WERI-Rb-1 (cell line): ENCODE results near the gene ADAMTS12.

Experiments
- DNase-seq: peaks from one replicate; pipeline ENCODE4 v3.0.0-alpha.2; 2020
- H3K27ac ChIP-seq: fragments of 250-450 bp; sonication (Bioruptor Pico); 2 replicates; pipeline ENCODE4 v1.5.1; 2020; ENCODE audit warnings: mild to moderate bottlenecking, moderate library complexity
- H3K27me3 ChIP-seq: fragments of 250-450 bp; sonication (Bioruptor Pico); 2 replicates; pipeline ENCODE4 v1.5.1; 2021; ENCODE audit warnings: mild to moderate bottlenecking, low read depth, moderate library complexity; ENCODE audit not compliant: insufficient read depth, severe bottlenecking
- H3K36me3 ChIP-seq: fragments of 250-450 bp; sonication (Bioruptor Pico); 2 replicates; pipeline ENCODE4 v1.5.1; 2020; ENCODE audit warnings: mild to moderate bottlenecking, moderate library complexity
- H3K4me3 ChIP-seq: 2 replicates; pipeline ENCODE4 v1.5.1; 2011; ENCODE audit warnings: low read depth, mild to moderate bottlenecking, control low read depth, low read length
- H3K9me3 ChIP-seq: fragments of 250-450 bp; sonication (Bioruptor Pico); 2 replicates; pipeline ENCODE4 v1.5.1; 2021; ENCODE audit warnings: mild to moderate bottlenecking, moderate library complexity; ENCODE audit not compliant: severe bottlenecking
- CTCF ChIP-seq: IDR thresholded peaks from 2 replicates; pipeline ENCODE4 v1.5.1; 2011; ENCODE audit warnings: low read depth, mild to moderate bottlenecking, control low read depth, inconsistent platforms, low read length

ADAMTS12 gene

GRCh38 chr5:33563983-33564908 lies 327.5 kb downstream of the ADAMTS12 start:
- H3K27ac ChIP-seq: no peak overlapping the region
- TF ChIP-seq CTCF: no peak
- no peaks in the 10 kb centered on the region for H3K36me3 ChIP-seq

GRCh38 chr5:33563530-33563929 lies 328.3 kb downstream of the ADAMTS12 start:
- no peak for DNase-seq
- TF ChIP-seq CTCF: no peak
- Histone ChIP-seq H3K27ac (no peak overlapping the region), H3K9me3 (no peaks in the 10 kb centered on the region), H3K4me3 (no peak overlapping the region), H3K36me3 (no peaks in the 10 kb centered on the region), H3K27me3 (peaks cover 48% of the 10 kb centered on the region)

More at GRCh38 chr5:33563983-33564908, 327.5 kb downstream of the ADAMTS12 start:
- no peak overlapping the region for H3K4me3 ChIP-seq
- no peak for DNase-seq
- no peaks in the 10 kb centered on the region for H3K9me3 ChIP-seq
- peaks cover 44% of the 10 kb centered on the region for H3K27me3 ChIP-seq

GRCh38 chr5:33558489-33558888 lies 333.3 kb downstream of the ADAMTS12 start:
- H3K9me3 ChIP-seq: no peaks in the 10 kb centered on the region
- H3K36me3 ChIP-seq: no peaks in the 10 kb centered on the region
- DNase-seq: no peak
- no peak for TF ChIP-seq CTCF
- no peak overlapping the region for H3K27ac ChIP-seq
- H3K4me3 ChIP-seq: no peak overlapping the region
- peaks cover 29% of the 10 kb centered on the region for H3K27me3 ChIP-seq

GRCh38 chr5:33557605-33558004 lies 334.2 kb downstream of the ADAMTS12 start:
- H3K4me3 ChIP-seq: no peak overlapping the region
- no peak overlapping the region for H3K27ac ChIP-seq
- H3K9me3 ChIP-seq: no peaks in the 10 kb centered on the region
- TF ChIP-seq CTCF: no peak
- H3K27me3 ChIP-seq: peaks cover 26% of the 10 kb centered on the region
- H3K36me3 ChIP-seq: no peaks in the 10 kb centered on the region
- DNase-seq: no peak

GRCh38 chr5:33556330-33557328 lies 335.2 kb downstream of the ADAMTS12 start:
- peaks cover 32% of the 10 kb centered on the region for H3K27me3 ChIP-seq
- no peak overlapping the region for H3K27ac ChIP-seq
- no peak overlapping the region for H3K4me3 ChIP-seq
- no peaks in the 10 kb centered on the region for H3K36me3 ChIP-seq
- no peaks in the 10 kb centered on the region for H3K9me3 ChIP-seq
- DNase-seq: no peak
- TF ChIP-seq CTCF: no peak
